Panc1 (cell line): ENCODE measurements around the gene GNAI3.

Experiments used
- CTCF ChIP-seq: fragments of 450-650 bp; IDR thresholded peaks from 2 replicates; pipeline ENCODE4 v1.5.1; 2017; ENCODE audit warnings: mild to moderate bottlenecking
- POLR2AphosphoS5 ChIP-seq: IDR thresholded peaks from 2 replicates; pipeline ENCODE4 v1.6.1; 2012; ENCODE audit warnings: mild to moderate bottlenecking, low read depth, low read length, moderate library complexity

GRCh38 chr1:109641861-109642260 is 93.4 kb downstream of the GNAI3 start:
- TF ChIP-seq CTCF: no peak
- TF ChIP-seq POLR2AphosphoS5: no peak
